ENCODE data around the gene UGT2B10.

The UGT2B10 gene

GRCh38 chr4:68871809-68872642 is 56.2 kb downstream of the UGT2B10 start:
- DNase-seq, result no peak

GRCh38 chr4:68872643-68873502 is 57.1 kb downstream of the UGT2B10 start:
- no peak for DNase-seq

GRCh38 chr4:68874507-68874906 is 58.7 kb downstream of the UGT2B10 start:
- DNase-seq, result no peak

- no peak for DNase-seq
Observed at GRCh38 chr4:68877555-68877954, 61.8 kb downstream of the UGT2B10 start.

GRCh38 chr4:68878048-68878447 is 62.3 kb downstream of the UGT2B10 start:
- DNase-seq, result no peak
